C4-2B (cell line): ENCODE data around the gene SPRN.

Source experiments
- ZFX ChIP-seq: fragments of 450-650 bp; IDR thresholded peaks from 2 replicates; pipeline ENCODE4 v1.6.1; 2017
- TF ChIP-seq, protein P1 (sequence below): fragments of 450-650 bp; conservative IDR thresholded peaks from 2 replicates; pipeline ENCODE4 v1.5.1; 2017; ENCODE audit warnings: mild to moderate bottlenecking

GRCh38 chr10:133385214-133385613, 39.2 kb downstream of the SPRN start:
- TF ChIP-seq, protein P1, sequence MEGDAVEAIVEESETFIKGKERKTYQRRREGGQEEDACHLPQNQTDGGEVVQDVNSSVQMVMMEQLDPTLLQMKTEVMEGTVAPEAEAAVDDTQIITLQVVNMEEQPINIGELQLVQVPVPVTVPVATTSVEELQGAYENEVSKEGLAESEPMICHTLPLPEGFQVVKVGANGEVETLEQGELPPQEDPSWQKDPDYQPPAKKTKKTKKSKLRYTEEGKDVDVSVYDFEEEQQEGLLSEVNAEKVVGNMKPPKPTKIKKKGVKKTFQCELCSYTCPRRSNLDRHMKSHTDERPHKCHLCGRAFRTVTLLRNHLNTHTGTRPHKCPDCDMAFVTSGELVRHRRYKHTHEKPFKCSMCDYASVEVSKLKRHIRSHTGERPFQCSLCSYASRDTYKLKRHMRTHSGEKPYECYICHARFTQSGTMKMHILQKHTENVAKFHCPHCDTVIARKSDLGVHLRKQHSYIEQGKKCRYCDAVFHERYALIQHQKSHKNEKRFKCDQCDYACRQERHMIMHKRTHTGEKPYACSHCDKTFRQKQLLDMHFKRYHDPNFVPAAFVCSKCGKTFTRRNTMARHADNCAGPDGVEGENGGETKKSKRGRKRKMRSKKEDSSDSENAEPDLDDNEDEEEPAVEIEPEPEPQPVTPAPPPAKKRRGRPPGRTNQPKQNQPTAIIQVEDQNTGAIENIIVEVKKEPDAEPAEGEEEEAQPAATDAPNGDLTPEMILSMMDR, result no peak
- TF ChIP-seq ZFX, result no peak
